ENCODE results near the gene OTUD4.

The OTUD4 gene

DNA sequence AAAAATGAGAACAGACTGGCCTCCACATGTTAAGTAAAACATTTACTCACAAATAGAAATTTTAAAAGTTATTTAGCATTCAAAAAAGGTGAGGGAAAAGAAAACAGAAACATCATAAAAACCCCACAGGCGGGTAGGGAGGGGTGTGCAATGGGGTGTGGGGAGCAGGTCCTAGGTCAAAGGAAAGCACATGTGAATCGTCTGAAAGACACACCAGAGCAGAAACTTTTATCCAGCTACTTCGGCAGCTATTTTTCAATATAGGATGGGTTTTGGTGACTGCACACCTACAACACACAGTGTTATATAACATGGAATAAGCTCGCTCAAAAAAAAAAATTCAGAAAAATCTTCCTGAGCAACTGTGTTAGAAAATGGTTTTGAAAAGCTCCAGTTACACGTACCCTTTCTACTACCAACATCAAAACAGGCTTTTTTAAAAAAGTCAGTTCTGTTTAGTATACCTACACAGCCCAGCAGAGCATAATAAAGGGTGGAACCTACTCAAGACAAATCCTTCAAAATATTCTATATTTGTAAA lies 1.6 kb downstream of the OTUD4 start:
- ATAC-seq: no peak; the same call in 2 of the 3 replicates
- TF ChIP-seq, protein P1, sequence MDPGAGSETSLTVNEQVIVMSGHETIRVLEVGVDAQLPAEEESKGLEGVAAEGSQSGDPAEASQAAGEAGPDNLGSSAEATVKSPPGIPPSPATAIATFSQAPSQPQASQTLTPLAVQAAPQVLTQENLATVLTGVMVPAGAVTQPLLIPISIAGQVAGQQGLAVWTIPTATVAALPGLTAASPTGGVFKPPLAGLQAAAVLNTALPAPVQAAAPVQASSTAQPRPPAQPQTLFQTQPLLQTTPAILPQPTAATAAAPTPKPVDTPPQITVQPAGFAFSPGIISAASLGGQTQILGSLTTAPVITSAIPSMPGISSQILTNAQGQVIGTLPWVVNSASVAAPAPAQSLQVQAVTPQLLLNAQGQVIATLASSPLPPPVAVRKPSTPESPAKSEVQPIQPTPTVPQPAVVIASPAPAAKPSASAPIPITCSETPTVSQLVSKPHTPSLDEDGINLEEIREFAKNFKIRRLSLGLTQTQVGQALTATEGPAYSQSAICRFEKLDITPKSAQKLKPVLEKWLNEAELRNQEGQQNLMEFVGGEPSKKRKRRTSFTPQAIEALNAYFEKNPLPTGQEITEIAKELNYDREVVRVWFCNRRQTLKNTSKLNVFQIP (CRISPR knock-in tag; IDR thresholded peaks at IDR 0.05; ENCODE audit: borderline replicate concordance, low read depth): no peak
- TF ChIP-seq ZNF70 (CRISPR knock-in tag; IDR thresholded peaks at IDR 0.05) (no peak), PPARA (CRISPR knock-in tag; IDR thresholded peaks at IDR 0.05; ENCODE audit: borderline replicate concordance) (no peak), ZFP30 (CRISPR knock-in tag; IDR thresholded peaks at IDR 0.05) (no peak), ZNF565 (CRISPR knock-in tag; conservative IDR thresholded peaks at IDR 0.05; ENCODE audit: low read depth) (no peak), ARNTL (CRISPR knock-in tag; IDR thresholded peaks at IDR 0.05; ENCODE audit: borderline replicate concordance, low read depth) (no peak), ZFP3 (CRISPR knock-in tag; IDR thresholded peaks at IDR 0.05) (no peak), ZC3H10 (CRISPR knock-in tag; IDR thresholded peaks at IDR 0.05) (no peak)

DNA sequence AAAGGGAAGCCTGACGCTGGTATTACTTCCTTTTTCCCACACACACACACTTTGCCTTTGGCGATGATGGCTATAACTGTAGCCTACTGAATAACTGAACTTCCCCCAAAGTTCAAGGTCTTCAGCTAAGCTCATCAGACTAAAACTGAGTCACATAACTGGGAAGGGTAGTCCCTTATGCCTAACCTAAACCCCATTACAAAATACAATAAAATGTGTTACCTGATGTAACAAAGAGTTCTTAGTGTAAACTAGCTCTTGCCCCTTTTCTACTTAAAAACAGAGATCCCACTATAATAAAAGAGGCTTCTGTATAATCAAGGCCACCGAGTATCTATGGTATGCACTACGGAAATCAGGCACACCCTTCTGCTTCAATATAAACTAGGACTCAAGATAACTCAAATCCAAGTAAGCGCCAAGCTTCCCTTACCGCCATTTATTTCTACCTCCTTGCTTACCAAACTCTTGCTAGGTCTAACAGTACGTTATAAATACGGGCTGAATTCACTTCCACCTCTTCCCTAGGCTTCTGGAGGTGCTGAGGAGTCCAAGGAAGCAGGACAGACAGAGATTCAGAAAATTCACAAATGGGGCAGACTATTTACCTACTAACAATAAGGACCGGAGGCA lies 2.4 kb downstream of the OTUD4 start:
- TF ChIP-seq, protein P2, sequence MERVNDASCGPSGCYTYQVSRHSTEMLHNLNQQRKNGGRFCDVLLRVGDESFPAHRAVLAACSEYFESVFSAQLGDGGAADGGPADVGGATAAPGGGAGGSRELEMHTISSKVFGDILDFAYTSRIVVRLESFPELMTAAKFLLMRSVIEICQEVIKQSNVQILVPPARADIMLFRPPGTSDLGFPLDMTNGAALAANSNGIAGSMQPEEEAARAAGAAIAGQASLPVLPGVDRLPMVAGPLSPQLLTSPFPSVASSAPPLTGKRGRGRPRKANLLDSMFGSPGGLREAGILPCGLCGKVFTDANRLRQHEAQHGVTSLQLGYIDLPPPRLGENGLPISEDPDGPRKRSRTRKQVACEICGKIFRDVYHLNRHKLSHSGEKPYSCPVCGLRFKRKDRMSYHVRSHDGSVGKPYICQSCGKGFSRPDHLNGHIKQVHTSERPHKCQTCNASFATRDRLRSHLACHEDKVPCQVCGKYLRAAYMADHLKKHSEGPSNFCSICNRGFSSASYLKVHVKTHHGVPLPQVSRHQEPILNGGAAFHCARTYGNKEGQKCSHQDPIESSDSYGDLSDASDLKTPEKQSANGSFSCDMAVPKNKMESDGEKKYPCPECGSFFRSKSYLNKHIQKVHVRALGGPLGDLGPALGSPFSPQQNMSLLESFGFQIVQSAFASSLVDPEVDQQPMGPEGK (CRISPR knock-in tag; IDR thresholded peaks at IDR 0.05; ENCODE audit: borderline replicate concordance): no peak
- TF ChIP-seq, protein P3, sequence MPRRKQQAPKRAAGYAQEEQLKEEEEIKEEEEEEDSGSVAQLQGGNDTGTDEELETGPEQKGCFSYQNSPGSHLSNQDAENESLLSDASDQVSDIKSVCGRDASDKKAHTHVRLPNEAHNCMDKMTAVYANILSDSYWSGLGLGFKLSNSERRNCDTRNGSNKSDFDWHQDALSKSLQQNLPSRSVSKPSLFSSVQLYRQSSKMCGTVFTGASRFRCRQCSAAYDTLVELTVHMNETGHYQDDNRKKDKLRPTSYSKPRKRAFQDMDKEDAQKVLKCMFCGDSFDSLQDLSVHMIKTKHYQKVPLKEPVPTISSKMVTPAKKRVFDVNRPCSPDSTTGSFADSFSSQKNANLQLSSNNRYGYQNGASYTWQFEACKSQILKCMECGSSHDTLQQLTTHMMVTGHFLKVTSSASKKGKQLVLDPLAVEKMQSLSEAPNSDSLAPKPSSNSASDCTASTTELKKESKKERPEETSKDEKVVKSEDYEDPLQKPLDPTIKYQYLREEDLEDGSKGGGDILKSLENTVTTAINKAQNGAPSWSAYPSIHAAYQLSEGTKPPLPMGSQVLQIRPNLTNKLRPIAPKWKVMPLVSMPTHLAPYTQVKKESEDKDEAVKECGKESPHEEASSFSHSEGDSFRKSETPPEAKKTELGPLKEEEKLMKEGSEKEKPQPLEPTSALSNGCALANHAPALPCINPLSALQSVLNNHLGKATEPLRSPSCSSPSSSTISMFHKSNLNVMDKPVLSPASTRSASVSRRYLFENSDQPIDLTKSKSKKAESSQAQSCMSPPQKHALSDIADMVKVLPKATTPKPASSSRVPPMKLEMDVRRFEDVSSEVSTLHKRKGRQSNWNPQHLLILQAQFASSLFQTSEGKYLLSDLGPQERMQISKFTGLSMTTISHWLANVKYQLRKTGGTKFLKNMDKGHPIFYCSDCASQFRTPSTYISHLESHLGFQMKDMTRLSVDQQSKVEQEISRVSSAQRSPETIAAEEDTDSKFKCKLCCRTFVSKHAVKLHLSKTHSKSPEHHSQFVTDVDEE (CRISPR knock-in tag; IDR thresholded peaks at IDR 0.05): no peak
- TF ChIP-seq, protein P4, sequence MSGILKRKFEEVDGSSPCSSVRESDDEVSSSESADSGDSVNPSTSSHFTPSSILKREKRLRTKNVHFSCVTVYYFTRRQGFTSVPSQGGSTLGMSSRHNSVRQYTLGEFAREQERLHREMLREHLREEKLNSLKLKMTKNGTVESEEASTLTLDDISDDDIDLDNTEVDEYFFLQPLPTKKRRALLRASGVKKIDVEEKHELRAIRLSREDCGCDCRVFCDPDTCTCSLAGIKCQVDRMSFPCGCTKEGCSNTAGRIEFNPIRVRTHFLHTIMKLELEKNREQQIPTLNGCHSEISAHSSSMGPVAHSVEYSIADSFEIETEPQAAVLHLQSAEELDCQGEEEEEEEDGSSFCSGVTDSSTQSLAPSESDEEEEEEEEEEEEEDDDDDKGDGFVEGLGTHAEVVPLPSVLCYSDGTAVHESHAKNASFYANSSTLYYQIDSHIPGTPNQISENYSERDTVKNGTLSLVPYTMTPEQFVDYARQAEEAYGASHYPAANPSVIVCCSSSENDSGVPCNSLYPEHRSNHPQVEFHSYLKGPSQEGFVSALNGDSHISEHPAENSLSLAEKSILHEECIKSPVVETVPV (CRISPR knock-in tag; IDR thresholded peaks at IDR 0.05): no peak
- TF ChIP-seq RARB (CRISPR knock-in tag; IDR thresholded peaks at IDR 0.05) (no peak), ARNTL (CRISPR knock-in tag; IDR thresholded peaks at IDR 0.05; ENCODE audit: borderline replicate concordance, low read depth) (no peak), PPARA (CRISPR knock-in tag; IDR thresholded peaks at IDR 0.05; ENCODE audit: borderline replicate concordance) (no peak), ZFP3 (CRISPR knock-in tag; IDR thresholded peaks at IDR 0.05) (no peak)
- TF ChIP-seq, protein P5, sequence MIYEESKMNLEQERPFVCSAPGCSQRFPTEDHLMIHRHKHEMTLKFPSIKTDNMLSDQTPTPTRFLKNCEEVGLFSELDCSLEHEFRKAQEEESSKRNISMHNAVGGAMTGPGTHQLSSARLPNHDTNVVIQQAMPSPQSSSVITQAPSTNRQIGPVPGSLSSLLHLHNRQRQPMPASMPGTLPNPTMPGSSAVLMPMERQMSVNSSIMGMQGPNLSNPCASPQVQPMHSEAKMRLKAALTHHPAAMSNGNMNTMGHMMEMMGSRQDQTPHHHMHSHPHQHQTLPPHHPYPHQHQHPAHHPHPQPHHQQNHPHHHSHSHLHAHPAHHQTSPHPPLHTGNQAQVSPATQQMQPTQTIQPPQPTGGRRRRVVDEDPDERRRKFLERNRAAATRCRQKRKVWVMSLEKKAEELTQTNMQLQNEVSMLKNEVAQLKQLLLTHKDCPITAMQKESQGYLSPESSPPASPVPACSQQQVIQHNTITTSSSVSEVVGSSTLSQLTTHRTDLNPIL (CRISPR knock-in tag; IDR thresholded peaks at IDR 0.05; ENCODE audit: low read depth): no peak
- TF ChIP-seq, protein P1 (CRISPR knock-in tag; IDR thresholded peaks at IDR 0.05; ENCODE audit: borderline replicate concordance, low read depth): no peak
- ATAC-seq: no peak

DNA sequence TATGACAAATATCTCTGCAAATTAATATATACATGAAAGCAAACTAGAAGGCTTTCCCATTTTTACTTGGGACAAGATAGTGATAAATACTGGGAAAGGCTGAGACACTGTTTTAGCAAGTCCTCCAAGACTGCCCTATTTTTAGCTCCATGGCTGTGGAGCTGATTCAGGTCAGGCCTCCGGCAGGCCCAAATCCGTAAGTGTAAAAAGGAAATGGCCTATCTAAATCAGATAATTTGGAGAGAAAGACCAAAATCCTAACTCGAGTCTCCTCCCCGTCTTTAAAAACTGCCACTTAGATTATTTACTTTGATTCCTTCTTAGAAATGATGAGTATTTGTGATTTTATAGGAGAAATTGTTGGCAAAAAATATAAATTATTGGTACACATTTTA lies 2.9 kb downstream of the OTUD4 start:
- no peak for ATAC-seq
- no peak for TF ChIP-seq TCF4 (CRISPR knock-in tag; IDR thresholded peaks at IDR 0.05; ENCODE audit: borderline replicate concordance)
- TF ChIP-seq ZFP3 (CRISPR knock-in tag; IDR thresholded peaks at IDR 0.05): no peak
- no peak for TF ChIP-seq ZFP30 (CRISPR knock-in tag; IDR thresholded peaks at IDR 0.05)
- no peak for TF ChIP-seq ZNF565 (CRISPR knock-in tag; conservative IDR thresholded peaks at IDR 0.05; ENCODE audit: low read depth)
- TF ChIP-seq, protein P4 (CRISPR knock-in tag; IDR thresholded peaks at IDR 0.05): no peak
- no peak for TF ChIP-seq TOX (CRISPR knock-in tag; IDR thresholded peaks at IDR 0.05; ENCODE audit: borderline replicate concordance)
- TF ChIP-seq OSR1 (CRISPR knock-in tag; IDR thresholded peaks at IDR 0.05): no peak
- TF ChIP-seq ZNF8 (CRISPR knock-in tag; IDR thresholded peaks at IDR 0.05): no peak
- no peak for TF ChIP-seq ZC3H10 (CRISPR knock-in tag; IDR thresholded peaks at IDR 0.05)
- no peak for TF ChIP-seq ESRRG (CRISPR knock-in tag; IDR thresholded peaks at IDR 0.05)
- no peak for TF ChIP-seq CSDC2 (CRISPR knock-in tag; IDR thresholded peaks at IDR 0.05)
- TF ChIP-seq PPARA (CRISPR knock-in tag; IDR thresholded peaks at IDR 0.05; ENCODE audit: borderline replicate concordance): no peak
- TF ChIP-seq ARNTL (CRISPR knock-in tag; IDR thresholded peaks at IDR 0.05; ENCODE audit: borderline replicate concordance, low read depth): no peak
- TF ChIP-seq, protein P3 (CRISPR knock-in tag; IDR thresholded peaks at IDR 0.05): no peak
